HG02623 (cell line): ENCODE measurements around the gene PPEF2.

ENCODE experiments used
- ATAC-seq: cut with Tn5 transposase; IDR thresholded peaks from one replicate; pipeline ENCODE4 v1.9.1; 2021; ENCODE audit warnings: moderate library complexity; ENCODE audit not compliant: unreplicated experiment

PPEF2 gene

DNA sequence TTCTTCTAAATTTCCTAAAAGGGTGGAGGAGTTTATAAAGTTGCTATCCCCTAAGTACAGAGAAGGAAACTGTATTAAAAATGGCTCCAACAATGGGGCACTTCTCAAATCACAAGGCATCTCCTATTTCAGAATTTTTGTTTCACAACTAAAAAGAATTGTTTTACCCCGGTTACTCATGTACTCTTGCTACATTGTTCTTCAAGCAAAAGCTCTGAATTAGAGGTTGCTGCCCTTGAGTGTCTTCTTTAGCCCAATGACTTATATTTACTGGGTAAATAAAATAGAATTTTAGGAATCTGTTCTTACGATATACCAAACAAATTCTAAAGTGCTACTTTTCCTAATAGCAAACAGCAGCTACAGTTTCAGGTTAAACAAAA is 67.5 kb downstream of the PPEF2 start:
- ATAC-seq = no peak

GRCh38 chr4:75834095-75834771 is 68.0 kb downstream of the PPEF2 start:
- ATAC-seq = no peak

DNA sequence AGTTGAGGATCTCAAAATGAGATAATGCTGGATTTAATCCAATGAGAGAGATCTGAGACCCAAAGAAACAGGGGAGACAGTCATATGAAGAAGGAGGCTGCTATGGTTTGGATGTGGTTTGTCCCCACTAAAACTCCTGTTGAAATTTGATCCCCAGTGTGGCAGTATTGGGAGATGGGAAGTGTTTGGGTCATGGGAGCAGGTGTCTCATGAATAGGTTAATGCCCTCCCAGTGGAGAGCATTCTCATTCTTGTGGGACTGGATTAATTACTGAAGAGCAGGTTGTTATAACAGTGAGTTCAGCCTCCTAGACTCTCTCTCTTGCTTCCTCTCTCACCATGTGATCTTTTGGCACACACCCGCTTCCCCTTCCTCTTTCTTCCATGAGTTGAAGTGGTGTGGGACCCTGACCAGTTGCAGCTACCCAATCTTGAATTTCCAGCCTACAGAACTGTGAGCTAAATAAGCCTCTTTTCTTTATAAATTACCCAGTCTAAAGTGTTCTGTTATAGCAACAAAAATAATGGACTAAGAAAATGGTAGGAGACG is 70.3 kb downstream of the PPEF2 start:
- no peak for ATAC-seq

- no peak for ATAC-seq
Measured at GRCh38 chr4:75830906-75831305, 71.3 kb downstream of the PPEF2 start.

GRCh38 chr4:75823812-75824211 is 78.4 kb downstream of the PPEF2 start:
- ATAC-seq = no peak

GRCh38 chr4:75822416-75822815 is 79.8 kb downstream of the PPEF2 start:
- ATAC-seq = no peak

DNA sequence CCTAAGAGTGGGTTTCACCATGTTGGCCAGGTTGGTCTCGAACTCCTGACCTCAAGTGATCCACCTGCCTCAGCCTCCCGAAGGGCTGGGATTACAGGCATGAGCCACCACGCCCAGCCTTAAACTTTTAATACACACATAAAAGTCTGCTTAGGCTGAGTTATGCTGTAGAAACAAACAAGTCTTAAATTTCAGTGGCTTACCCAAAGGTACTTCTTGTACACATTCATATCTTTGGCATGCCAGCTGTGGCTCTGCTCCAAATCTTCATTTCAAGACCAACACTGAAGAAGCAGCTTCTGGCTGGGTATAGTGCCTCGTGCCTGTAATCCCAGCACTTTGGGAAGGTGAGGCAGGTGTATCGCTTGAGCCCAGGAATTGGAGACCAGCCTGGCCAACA is 80.3 kb downstream of the PPEF2 start:
- no peak for ATAC-seq

DNA sequence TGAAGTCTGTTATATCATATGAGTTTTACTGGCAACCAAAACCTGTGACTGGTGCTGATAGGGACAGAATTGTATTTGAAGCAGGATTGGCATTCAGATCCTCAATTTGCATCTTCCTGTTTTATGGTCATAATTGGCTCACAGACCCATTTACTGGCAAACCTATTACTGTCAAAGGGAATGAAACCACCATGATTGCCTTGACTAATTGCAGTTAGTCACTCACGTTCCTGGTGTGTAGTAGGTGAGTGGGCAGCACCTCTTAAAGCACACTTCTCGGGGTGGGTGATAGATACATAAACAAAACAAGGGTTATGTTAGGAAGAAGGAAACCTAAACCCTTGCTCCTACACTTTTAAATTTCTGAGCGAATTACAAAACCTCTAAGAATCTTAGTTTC is 81.0 kb downstream of the PPEF2 start:
- ATAC-seq = no peak

DNA sequence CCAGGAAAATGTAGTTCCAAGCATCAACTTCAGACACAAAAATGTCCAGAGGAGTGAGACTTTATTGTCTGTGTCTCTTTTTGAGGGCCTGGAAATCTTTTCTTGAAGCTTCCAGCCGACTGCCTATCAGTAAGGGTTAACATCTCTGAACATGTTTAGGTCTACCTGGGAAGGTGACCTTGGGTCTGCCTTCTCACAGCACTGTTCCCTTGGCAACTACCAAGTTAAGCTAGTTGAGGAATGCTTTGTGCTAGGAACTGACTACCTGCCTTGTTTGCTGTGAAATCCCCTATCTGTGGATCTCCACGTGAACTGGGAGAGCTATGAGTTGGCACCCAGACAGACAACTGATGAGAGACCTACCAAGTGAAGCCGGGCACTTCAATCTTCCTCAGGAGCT is 81.6 kb downstream of the PPEF2 start:
- no peak for ATAC-seq

- no peak for ATAC-seq
Measured at GRCh38 chr4:75820197-75820596, 82.1 kb downstream of the PPEF2 start.

DNA sequence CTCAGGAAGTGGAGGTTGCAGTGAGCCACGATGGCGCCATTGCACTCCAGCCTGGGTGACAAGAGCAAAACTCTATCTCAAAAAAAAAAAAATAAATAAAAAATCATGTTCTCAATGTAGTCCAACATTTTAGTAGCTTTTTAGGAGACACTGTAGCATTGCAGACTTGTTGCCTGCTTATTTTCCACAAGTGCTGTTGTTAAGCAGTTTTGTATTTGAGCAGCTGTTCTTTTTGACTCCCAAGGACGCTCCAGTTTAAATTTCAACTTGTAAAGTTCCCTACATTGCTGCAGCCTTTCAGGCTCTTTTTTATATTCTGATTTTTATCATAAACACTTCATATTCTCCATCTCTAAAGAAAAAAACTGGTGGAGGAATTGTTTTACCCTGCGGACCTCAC is 83.1 kb downstream of the PPEF2 start:
- no peak for ATAC-seq

- no peak for ATAC-seq
Measured at GRCh38 chr4:75817901-75818300, 84.4 kb downstream of the PPEF2 start.
